GM04504 (cell line): ENCODE measurements around the gene TMEM229B.

Source experiments
- DNase-seq: peaks from one replicate; pipeline ENCODE4 v3.0.0-alpha.2; 2012; ENCODE audit warnings: low read depth

The TMEM229B gene

GRCh38 chr14:67423424-67423823, 65.1 kb downstream of the TMEM229B start:
- DNase-seq: no peak

DNA sequence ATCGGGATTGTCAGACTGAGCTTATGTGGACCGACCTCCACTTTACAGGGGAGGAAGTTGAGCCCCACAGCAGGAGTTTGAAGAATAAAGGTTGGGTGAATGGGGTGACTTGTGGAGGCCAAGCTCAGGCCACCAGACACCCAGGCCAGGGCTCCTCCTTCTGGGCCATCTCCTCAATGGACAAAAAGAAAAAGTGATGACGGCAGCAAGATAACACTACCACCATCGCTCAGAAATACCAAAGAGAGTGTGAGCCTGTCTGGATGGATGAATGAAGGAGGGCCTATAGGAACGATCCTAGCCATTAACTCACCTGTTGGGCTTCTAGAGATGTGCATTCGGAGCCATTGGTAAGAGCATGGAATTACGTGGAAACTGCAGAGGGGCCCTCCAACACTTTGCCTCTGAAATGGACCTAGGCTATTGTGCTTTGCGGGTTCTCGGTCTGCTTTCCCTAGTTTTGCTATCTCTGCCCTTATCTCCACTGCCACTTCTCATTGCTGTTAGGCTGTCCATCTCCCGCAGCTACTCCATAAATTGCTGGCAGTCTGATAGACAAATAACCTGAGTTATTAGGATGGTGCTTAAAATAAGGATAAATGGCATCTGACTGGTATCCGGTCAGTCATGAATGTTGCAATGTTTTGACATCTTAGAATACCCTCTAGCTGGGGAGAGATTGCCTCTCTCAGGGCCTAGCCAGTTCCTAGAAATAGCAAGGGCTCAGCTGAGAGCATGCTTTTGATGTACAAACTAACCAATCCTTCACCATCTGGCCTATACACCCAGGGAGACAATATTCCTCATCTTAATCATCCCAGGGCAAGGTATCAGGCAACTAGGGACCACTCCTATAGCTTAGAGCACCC, 66.9 kb downstream of the TMEM229B start:
- no peak for DNase-seq
